ENCODE measurements around the gene CHST14.

DNA sequence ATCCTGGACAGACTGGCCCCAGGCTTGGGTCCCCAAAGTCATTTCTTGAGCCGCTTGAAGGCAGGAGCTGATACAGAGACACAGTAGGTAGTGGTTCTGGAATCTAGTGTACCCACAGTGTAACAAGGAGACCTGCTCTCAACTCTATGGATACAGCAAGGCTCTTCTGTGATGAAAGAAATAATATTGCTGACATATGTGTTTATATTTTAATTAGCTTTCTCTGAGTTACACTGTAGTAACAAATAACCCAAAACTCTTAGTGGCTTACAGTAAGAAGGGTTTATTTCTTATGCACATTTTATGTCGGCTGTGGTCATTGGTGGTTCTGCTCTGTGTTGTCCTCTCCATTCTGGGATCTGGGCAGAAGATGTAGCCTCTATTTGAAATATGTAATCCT lies 45.5 kb downstream of the CHST14 start:
- TF ChIP-seq EZH2 (optimal IDR thresholded peaks at IDR 0.05; ENCODE audit: low read depth, low read length), result no peak
- TF ChIP-seq, protein P1, sequence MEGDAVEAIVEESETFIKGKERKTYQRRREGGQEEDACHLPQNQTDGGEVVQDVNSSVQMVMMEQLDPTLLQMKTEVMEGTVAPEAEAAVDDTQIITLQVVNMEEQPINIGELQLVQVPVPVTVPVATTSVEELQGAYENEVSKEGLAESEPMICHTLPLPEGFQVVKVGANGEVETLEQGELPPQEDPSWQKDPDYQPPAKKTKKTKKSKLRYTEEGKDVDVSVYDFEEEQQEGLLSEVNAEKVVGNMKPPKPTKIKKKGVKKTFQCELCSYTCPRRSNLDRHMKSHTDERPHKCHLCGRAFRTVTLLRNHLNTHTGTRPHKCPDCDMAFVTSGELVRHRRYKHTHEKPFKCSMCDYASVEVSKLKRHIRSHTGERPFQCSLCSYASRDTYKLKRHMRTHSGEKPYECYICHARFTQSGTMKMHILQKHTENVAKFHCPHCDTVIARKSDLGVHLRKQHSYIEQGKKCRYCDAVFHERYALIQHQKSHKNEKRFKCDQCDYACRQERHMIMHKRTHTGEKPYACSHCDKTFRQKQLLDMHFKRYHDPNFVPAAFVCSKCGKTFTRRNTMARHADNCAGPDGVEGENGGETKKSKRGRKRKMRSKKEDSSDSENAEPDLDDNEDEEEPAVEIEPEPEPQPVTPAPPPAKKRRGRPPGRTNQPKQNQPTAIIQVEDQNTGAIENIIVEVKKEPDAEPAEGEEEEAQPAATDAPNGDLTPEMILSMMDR (IDR thresholded peaks at IDR 0.05; ENCODE audit: low read length), result no peak

All from MM.1S (cell line).